ENCODE data around the gene SGSM1.

Gene SGSM1, protein sequence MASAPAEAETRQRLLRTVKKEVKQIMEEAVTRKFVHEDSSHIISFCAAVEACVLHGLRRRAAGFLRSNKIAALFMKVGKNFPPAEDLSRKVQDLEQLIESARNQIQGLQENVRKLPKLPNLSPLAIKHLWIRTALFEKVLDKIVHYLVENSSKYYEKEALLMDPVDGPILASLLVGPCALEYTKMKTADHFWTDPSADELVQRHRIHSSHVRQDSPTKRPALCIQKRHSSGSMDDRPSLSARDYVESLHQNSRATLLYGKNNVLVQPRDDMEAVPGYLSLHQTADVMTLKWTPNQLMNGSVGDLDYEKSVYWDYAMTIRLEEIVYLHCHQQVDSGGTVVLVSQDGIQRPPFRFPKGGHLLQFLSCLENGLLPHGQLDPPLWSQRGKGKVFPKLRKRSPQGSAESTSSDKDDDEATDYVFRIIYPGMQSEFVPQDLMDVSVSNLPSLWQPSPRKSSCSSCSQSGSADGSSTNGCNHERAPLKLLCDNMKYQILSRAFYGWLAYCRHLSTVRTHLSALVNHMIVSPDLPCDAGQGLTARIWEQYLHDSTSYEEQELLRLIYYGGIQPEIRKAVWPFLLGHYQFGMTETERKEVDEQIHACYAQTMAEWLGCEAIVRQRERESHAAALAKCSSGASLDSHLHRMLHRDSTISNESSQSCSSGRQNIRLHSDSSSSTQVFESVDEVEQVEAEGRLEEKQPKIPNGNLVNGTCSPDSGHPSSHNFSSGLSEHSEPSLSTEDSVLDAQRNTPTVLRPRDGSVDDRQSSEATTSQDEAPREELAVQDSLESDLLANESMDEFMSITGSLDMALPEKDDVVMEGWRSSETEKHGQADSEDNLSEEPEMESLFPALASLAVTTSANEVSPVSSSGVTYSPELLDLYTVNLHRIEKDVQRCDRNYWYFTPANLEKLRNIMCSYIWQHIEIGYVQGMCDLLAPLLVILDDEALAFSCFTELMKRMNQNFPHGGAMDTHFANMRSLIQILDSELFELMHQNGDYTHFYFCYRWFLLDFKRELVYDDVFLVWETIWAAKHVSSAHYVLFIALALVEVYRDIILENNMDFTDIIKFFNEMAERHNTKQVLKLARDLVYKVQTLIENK

GRCh38 chr22:24805790-24806662 lies at the start of gene SGSM1:
Gene SGSM1, plus strand, starts transcription at chr22:24806211. Its CDS starts 115 bp downstream, at chr22:24806326.
- DNase-seq = peak; percentile 35

DNA sequence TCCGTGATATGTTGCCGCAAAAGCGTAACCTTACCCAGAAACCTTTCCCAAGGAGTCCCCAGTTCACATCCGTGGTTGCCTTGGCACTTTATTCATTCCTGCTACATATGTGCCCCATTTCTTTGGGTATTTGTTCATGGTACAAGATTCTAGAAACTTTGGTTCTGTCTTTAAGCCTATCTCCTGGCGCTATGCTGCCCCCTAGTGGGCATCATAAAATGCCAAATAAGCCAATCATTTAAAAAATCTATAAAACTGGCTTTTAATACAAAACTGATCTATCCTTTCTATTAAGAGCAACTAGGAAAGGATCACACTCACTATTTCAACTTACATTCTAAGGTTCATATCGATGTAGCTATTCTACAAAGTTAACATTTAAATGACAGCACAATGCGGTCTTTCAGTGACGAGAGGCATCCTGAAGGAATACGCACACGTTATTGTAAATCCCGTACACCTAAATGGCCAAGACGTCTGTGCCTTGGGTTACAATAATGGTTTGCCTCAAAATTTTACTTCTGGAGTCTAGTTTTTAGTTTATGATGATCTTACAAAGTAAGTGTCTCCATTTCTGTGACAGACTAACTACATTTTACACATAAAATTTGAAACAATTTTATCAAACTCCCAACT lies 47.7 kb upstream of the SGSM1 start:
- peak; percentile 34 for DNase-seq

DNA sequence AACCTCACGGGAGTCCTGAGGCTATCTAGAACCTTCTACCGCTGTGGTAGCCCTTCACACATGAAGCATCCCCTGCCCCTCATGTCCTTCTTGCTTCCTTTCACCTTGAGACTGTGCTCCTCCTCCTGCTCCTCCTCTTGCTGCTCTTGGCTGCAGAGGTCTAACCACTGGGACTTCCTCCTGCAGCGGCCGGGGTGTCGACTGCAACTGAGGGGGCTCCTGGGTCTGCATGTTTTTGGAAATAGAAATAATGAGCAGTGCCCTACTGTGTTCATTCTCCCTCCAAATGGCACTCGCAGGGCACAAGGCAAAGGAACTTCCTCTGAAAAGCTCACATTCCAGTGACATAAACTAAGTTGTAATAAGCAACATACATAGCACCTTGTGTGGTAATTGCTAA lies 46.2 kb upstream of the SGSM1 start:
- DNase-seq = no peak

DNA sequence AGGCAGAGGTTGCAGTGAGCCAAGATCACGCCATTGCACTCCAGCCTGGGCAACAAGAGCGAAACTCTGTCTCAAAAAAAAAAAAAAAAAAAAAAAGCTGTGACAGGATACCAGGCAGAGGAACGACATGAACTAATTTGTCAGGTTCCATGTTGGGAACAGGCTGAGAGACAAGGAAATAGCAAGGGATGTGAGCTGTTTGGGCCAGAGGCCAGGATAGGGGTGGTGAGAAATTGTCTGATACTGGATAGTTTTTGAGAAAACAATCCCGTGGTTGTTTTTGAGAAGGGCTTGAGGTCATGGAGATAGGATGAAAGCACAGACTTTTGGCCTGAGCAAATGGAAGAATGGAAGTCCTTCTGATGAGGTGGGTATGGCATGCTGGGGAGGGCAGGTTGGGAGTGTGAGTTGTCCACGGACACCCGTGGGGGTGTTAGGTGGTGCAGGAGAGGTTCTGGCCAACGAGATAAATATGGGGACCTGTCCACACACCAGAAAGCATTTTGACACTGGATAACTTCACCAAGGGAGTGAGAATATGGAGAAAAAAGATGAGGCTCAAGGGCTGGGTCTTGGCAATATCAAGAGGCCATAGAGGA lies 45.2 kb upstream of the SGSM1 start:
- DNase-seq = no peak

DNA sequence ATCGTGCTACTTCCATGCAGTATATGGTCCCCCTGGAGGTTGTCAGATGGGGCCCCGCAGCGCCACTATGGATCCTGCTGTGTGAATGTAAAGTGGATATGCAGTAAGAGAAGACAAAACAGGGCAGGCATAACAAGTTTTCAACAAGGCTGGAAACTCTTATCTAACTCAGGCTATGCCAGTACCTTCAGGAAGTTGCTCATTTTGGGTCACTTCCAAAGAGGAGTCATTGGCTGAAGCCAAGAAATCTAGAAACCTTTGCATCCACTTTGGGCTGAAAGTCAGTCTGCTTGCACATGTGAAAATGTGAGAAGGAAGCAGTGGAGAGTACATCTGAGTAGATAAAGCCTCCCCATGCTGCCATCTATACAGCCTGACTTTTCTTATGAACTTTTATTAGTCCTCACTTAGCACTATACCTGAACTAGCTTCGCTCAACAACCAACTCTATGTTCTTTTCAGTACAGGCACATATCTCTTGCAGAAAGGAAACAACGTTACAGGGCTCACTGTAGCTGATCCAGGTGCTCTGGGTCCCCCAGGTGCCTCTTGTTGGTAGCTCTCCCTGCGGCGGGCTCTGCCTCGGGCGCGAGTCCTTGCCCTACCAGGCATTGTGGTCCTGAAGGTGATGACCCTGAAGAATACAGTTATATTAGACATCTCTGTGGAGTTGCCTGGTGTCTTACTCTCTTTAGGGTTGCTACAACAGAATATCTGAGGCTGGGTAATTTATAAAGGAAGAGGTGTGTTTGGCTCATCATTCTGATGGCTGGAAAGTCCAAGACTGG lies 43.9 kb upstream of the SGSM1 start:
- no peak for DNase-seq

GRCh38 chr22:24763872-24764485 lies 42.0 kb upstream of the SGSM1 start:
- DNase-seq = no peak

DNA sequence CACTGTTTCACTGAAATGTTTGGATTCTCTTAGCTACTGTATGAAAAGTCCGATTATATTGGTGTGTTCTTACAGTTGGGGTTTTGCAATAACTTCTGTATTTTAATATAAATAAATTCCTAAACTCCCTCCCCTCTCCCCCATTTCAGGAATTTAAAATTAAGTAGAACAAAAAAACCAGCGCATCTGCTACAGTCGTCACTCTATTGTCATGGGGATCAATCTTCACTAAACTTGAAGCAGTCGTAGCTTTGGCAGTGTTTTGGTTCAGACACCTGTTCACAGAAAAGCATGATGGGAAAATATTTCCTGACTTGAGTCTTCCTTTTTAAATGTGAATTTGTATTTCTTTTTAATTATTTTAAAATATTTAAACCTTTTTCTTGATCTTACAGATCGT lies 40.8 kb upstream of the SGSM1 start:
- DNase-seq = no peak

DNA sequence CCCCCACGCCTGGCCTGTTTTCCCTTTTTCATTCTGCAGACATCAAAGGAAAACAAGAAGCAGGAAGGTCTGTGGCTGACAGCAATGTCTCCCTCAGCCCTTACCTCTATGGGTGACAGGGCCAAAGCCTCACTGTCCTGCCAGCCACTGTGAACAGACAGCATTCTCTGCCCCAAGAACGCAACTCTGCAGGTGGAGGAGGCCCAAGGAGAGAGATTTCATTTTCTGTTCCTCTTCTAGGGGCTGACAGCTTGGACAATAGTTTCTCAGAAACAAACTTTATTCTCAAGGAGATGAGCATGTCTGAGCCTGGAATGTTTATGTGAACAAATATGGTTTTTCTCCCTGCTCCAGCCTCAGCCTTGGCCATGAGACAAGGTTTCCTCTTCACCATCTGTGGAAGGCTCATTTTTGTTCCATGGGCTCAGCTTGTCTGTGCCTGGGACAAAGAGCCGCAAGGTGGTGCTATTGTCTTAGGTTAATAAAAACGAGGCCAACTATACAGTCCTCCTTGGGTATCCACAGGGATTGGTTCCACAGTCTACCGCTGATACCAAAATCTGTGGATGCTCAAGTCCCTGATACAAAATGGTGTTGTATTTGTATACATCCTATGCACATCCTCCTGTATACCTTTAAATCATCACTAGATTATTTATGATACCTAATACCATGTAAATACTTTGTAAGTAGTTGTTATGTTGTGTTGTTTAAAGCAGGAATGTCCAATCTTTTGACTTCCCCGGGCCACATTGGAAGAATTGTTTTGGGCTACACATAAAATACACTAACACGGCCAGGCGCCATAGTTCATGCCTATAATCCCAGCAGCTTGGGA lies 37.3 kb upstream of the SGSM1 start:
- peak; percentile 8 for DNase-seq

GRCh38 chr22:24772493-24773220 lies 33.4 kb upstream of the SGSM1 start:
- no peak for DNase-seq

DNA sequence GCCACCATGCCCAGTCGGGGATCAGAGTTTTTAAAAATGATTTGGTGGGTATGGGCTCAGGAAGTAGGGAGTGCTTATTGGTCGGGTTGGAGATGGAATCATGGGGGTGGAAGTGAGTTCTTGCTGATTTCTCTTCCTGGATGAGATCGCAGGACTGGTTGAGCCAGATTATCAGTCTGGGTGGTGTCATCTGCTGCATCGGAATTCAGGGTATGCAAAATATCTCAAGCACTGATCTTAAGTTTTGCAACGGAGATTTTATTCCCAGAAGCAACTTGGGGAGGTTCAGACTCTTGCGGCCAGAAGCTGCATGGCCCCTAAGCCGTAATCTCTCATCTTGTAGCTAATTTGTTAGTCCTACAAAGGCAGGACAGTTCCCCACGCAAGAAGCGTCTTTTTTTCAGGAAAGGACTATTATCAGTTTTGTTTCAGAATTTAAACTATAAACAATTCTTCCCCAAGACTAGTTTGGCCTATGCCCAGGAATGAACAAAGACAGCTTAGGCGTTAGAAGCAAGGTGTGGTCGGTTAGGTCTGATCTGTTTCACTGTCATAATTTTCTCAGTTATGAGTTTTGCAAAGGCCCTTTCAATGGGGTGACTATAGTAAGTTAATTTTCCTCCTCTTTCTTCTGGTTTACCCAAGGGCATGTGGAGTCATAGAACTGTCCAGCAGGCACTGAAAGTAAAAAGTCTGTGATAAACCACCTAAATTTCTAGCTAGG lies 30.1 kb upstream of the SGSM1 start:
- no peak for DNase-seq

- no peak for DNase-seq
Observed at GRCh38 chr22:24776525-24776924, 29.5 kb upstream of the SGSM1 start.

GRCh38 chr22:24789516-24789915 lies 16.5 kb upstream of the SGSM1 start:
- no peak for DNase-seq

DNA sequence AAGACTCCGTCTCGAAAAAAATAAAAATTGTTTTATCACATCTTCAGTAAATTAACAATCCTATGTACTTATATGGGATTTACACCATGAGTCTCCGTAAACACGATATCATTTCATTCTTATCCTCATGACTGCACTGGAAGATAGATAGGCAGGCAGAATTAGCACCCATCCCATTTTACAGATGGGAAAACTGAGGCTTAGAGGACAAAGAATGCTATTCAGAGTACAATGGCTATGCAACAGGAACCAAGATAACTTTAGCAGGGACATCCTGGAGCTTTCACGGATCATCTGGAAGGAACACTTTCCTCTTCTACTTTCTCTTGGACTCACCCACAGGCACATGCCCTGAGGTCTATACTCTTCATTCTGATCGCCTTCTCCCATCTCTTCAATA lies 14.6 kb upstream of the SGSM1 start:
- no peak for DNase-seq

- no peak for DNase-seq
Observed at GRCh38 chr22:24796056-24796455, 10.0 kb upstream of the SGSM1 start.

GRCh38 chr22:24796860-24797259 lies 9.2 kb upstream of the SGSM1 start:
- no peak for DNase-seq

DNA sequence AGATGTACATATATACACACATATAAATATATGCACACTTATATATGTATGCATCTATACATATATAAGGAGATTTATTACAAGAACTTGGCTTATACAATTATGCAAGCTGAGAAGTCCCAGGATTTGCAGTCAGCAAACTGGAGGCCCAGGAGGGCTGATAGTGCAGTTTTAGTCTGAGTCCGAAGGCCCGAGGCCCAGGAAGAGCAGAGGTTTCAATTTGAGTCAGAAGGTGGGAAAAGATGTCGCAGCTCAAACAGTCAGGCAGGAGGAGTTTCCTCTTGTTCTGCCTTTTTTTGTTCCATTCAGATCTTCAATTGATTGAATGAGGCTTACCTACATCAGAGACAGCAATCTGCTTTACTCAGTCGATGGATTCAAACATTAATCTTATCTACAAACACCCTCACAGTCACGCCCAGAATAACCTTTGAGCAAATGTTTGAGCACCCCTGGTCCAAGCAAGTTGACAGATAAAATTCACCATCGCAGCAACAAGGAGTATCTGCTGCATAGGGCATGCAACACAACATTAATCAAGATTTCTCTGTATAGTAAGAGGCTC lies 4.0 kb upstream of the SGSM1 start:
- no peak for DNase-seq

GRCh38 chr22:24803064-24803542 lies 2.9 kb upstream of the SGSM1 start:
- DNase-seq = peak; percentile 23

DNA sequence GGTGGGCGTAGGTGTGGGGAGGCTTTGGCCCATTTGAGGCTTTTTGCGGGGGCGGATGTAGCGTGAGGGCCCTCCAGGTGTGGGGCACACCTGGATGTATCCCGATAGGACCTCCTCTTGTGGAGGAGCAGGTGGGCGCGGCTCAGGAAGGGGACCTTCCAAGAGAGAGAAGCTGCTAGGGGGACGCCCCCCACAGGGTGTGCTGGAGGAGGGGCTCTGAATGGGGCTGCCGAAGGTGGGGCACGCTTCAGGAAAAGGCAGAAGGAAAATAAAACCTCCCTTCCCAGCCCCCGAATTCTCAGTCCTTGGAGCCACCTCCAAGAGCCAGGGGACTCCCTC lies 621 bp downstream of the SGSM1 start:
- no peak for DNase-seq

All from NK-92 treated with Interleukin-12 subunit alpha and Interleukin-12 subunit beta, amount 100 ng/mL, for 24 hours (cell line).